ENCODE measurements around the gene MIGA2. TPM values are rescaled to one million over a fixed set of nuclear protein-coding genes. Genes with fewer than 3 reads are reported as not detected.

The MIGA2 gene
- total and polyA plus RNA-seq, 10 donors, result 20.2 to 47.1 (median 34.4) TPM

DNA sequence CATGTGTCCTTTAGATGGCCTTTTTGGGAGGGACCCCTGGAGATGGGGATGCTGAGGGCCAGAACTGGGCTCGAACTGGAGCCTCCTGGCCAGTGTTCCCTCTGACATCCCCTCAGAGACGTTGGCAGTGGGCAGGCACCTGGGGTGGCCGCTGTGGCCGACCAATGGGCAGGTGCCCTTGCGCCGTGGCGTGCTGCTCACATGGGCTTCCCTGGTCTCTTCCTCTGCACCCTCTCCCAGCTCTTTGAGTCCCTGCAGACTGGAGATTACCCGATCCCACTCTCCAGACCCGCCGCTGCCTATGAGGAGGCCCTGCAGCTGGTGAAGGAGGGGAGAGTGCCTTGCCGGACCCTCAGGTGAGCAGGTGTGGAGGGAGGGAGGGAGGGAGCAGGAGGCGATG is 24.6 kb downstream of the MIGA2 start:
- 94 to 98% (median 95%) methylated on average over 9 to 12 of the region's 12 CpGs for WGBS, 5 donors
- intact Hi-C loops (cut with DNase I; ENCODE audit: low total_unique reads), result no loop called here
- TF ChIP-seq POLR2AphosphoS5 (IDR thresholded peaks at IDR 0.05), result peak in 1 of 3 donors; percentile 12
- TF ChIP-seq, protein P1, sequence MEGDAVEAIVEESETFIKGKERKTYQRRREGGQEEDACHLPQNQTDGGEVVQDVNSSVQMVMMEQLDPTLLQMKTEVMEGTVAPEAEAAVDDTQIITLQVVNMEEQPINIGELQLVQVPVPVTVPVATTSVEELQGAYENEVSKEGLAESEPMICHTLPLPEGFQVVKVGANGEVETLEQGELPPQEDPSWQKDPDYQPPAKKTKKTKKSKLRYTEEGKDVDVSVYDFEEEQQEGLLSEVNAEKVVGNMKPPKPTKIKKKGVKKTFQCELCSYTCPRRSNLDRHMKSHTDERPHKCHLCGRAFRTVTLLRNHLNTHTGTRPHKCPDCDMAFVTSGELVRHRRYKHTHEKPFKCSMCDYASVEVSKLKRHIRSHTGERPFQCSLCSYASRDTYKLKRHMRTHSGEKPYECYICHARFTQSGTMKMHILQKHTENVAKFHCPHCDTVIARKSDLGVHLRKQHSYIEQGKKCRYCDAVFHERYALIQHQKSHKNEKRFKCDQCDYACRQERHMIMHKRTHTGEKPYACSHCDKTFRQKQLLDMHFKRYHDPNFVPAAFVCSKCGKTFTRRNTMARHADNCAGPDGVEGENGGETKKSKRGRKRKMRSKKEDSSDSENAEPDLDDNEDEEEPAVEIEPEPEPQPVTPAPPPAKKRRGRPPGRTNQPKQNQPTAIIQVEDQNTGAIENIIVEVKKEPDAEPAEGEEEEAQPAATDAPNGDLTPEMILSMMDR (IDR thresholded peaks at IDR 0.05 in 8 of 11, conservative IDR thresholded peaks at IDR 0.05 in 3 of 11), result no peak
- H3K4me1 ChIP-seq, result no peaks in the 10 kb centered on the region
- H3K27me3 ChIP-seq (replicated peaks in 1 of 7), result no peaks in the 10 kb centered on the region
- no peak overlapping the region for H3K27ac ChIP-seq
- H3K9me3 ChIP-seq, result no peaks in the 10 kb centered on the region
- DNase-seq, result no peak
- no peak overlapping the region for H3K4me3 ChIP-seq
- H3K36me3 ChIP-seq, result peaks cover 0 to 94% (median 76%) of the 10 kb centered on the region in 6 donors

DNA sequence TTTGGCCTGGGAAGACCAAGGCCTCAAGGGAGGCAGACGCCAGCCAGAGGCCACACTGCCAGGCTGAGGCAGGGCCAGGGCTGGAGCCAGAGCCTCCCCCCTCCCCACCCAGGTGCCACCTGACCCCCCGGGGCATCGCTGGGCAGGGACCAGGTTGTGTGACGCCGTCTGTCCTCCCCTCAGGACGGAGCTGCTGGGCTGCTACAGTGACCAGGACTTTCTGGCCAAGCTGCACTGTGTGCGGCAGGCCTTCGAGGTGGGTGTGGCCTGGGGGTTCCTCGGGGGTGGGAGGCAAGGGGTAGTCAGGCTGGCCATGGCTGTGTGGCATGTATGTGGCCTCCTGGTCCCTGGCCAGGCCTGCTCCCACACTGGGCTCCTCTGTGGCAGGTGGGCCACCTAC is 26.6 kb downstream of the MIGA2 start:
- Histone ChIP-seq H3K4me3 (no peak overlapping the region), H3K27ac (no peak overlapping the region), H3K9me3 (no peaks in the 10 kb centered on the region), H3K27me3 (replicated peaks in 1 of 7) (no peaks in the 10 kb centered on the region), H3K4me1 (peaks cover 0 to 5% (median under 1%) of the 10 kb centered on the region in 6 donors), H3K36me3 (peaks cover 0 to 95% (median 77%) of the 10 kb centered on the region in 6 donors)
- TF ChIP-seq POLR2A (IDR thresholded peaks at IDR 0.05) (no peak), POLR2AphosphoS5 (IDR thresholded peaks at IDR 0.05) (peak in 1 of 3 donors; percentile 14)
- TF ChIP-seq, protein P1 (IDR thresholded peaks at IDR 0.05 in 8 of 11, conservative IDR thresholded peaks at IDR 0.05 in 3 of 11), result no peak
- whole genome bisulfite sequencing, 5 donors, result 95 to 100% (median 98%) methylated on average over 6 to 9 of the region's 9 CpGs
- peak; percentile 60 for DNase-seq
- intact Hi-C loops (cut with DNase I; ENCODE audit: low total_unique reads), result no loop called here

DNA sequence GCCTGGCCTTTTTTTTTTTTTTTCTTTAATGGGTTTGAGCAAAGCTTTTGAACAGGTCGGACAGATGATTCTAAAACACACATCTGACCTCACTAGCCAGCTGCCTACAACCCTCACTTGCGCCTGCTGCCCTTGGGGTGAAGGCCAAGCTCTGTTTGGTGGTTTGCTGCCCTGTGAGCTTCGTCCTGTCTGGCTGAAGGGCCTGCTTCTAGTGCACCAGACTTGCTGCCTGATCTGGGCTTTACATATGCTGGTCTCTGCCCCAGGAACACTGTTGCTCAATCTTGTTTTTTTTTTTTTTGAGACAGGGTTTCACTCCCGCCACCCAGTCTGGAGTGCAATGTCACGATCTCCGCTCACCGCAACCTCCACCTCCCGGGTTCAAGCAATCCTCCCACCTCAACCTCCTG is 28.1 kb downstream of the MIGA2 start:
- intact Hi-C loops (cut with DNase I; ENCODE audit: low total_unique reads), result no loop called here
- no peak for TF ChIP-seq POLR2A (IDR thresholded peaks at IDR 0.05)
- TF ChIP-seq, protein P1 (IDR thresholded peaks at IDR 0.05 in 8 of 11, conservative IDR thresholded peaks at IDR 0.05 in 3 of 11), result no peak
- no peak for TF ChIP-seq POLR2AphosphoS5 (IDR thresholded peaks at IDR 0.05)
- Histone ChIP-seq H3K27me3 (replicated peaks in 1 of 7) (no peaks in the 10 kb centered on the region), H3K4me3 (no peak overlapping the region), H3K4me1 (peaks cover 3 to 19% (median 14%) of the 10 kb centered on the region in 6 donors), H3K9me3 (no peaks in the 10 kb centered on the region), H3K27ac (no peak overlapping the region), H3K36me3 (peaks cover 0 to 98% (median 79%) of the 10 kb centered on the region in 6 donors)
- DNase-seq, result no peak
- 81 to 95% (median 90%) methylated on average over 8 of the region's 8 CpGs for WGBS, 5 donors

DNA sequence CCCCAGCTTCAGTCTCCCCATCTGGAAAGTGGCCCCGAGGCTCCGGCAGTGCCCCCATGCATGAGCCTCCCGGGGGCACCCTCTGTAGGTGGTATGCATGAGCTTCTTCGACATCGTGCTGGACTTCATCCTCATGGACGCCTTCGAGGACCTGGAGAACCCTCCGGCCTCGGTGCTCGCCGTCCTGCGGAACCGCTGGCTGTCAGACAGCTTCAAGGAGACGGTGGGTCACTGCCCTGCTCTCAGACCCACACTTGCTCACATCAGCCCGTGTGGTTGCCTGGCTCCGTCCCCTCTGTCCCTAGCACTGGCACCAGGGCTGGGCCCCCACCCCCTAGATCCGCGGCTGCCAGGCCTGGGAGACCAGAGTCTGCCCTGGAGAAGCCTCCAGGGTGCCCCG is 31.7 kb downstream of the MIGA2 start:
- intact Hi-C loops (cut with DNase I; ENCODE audit: low total_unique reads), result no loop called here
- 89 to 96% (median 92%) methylated on average over 13 to 19 of the region's 19 CpGs for WGBS, 5 donors
- Histone ChIP-seq H3K27me3 (replicated peaks in 1 of 7) (no peaks in the 10 kb centered on the region), H3K9me3 (no peaks in the 10 kb centered on the region), H3K4me1 (peaks cover 3 to 53% (median 28%) of the 10 kb centered on the region in 6 donors), H3K4me3 (no peak overlapping the region), H3K27ac (peak overlapping the region in 7 of 8 donors; percentile 64 to 91 (median 81)), H3K36me3 (peaks cover 0 to 88% (median 54%) of the 10 kb centered on the region in 6 donors)
- DNase-seq, result no peak
- TF ChIP-seq POLR2AphosphoS5 (IDR thresholded peaks at IDR 0.05), result no peak
- TF ChIP-seq POLR2A (IDR thresholded peaks at IDR 0.05), result no peak
- TF ChIP-seq, protein P1 (IDR thresholded peaks at IDR 0.05 in 8 of 11, conservative IDR thresholded peaks at IDR 0.05 in 3 of 11), result no peak

Measured in spleen (tissue), 11 donors.